GM19035 (cell line): ENCODE results near the gene POLR3A.
"Not testable (repeated sequence)": the region's sequence is repeated elsewhere in the genome, so short reads cannot be mapped to it uniquely, and the experiment has no call there.

Experiments used
- ATAC-seq: cut with Tn5 transposase; IDR thresholded peaks from one replicate; pipeline ENCODE4 v1.9.1; 2021; ENCODE audit not compliant: unreplicated experiment

Gene POLR3A

DNA sequence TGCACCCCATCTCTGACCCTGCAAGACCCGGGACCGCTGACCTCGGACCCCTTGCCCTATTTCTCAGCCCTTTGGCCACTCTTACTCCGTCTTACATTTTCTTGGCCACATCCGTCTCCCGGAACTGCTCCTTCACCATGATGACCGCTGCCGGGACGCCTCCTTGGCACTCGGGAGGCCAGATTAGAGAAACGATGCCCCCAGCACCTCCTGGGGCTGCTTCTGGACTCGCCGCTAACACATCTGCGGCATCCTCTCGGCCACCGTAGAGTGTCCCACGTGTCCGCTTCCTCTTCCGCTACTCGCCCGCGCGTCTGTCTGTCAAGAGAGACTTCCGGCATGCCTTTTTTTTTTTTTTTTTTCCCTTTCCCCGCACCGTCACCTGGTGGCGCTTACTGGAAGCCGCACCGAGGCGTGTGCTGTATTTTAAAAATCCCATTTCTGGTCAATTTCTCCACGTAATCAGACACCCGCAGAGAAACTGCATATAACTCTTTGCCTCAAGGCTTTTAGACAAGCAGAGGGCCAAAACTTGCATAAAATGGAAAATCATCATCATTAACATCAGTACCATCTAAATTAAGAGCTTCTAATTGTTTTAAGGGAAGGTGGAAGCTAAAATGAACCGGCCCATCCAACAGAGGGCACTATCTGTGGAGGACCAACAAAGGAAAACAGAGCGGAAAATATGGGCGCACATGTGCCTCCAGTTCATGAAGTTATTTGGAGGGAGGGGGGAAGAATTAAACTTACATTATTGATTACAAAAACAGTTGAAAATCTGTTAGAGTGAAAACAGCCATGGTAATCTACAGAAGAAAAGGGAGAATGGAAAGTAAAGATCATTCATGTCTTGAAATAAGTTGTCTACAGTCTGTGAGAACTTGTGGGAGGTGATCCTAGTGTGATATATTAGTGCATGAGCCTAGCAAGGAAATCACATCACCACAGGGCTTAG lies at the start of gene POLR3A:
POLR3A (minus strand) TSS at position 247 of the 958 bp plus-strand sequence; CDS start at position 139, 108 bp downstream.
- ATAC-seq = peak; percentile 52

DNA sequence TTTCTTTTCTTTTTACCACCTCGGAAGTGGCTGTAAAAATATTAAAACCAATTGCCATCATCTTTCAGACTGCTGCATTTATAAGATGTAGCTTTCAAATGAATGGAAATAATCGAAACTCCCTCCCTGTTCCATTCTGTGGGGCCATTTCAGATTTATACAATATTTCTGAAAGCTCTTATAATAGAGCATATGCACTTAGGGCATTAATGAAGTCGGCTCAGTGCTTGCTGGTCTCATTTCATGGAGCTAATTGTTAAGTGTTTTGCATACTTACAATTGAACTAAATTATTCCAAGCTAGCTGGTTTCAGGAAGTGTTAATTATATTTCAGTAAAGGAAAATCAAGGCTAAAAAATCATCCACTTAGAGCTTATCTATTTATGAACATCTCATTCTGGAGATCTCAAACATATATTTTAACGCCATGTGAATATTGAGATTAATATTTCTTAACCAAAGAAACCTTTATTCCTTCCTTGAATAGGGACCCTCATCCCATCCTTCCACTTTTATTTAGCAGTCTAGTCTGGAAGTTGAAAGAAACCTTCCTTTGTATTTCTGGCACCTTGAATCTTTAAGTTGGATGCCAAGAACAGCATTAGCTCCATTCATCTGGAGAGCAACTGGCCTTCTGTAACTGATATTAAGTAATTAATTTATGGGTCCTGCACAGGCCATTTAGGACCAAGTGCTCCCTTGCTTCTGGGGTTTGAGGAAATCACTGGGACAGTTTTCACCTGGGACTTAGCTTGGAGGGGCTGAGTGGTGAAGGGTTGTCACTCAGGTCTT lies 49.4 kb upstream of the POLR3A start:
- no peak for ATAC-seq

DNA sequence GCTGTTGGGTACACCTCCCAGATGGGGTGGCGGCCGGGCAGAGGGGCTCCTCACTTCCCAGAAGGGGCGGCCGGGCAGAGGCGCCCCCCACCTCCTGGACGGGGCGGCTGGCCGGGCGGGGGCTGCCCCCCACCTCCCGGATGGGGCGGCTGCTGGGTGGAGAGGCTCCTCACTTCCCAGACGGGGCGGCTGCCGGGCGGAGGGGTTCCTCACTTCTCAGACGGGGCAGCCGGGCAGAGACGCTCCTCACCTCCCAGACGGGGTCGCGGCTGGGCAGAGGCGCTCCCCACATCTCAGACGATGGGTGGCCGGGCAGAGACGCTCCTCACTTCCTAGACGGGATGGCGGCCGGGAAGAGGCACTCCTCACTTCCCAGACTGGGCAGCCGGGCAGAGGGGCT lies 46.5 kb upstream of the POLR3A start:
- ATAC-seq = not testable (repeated sequence)

DNA sequence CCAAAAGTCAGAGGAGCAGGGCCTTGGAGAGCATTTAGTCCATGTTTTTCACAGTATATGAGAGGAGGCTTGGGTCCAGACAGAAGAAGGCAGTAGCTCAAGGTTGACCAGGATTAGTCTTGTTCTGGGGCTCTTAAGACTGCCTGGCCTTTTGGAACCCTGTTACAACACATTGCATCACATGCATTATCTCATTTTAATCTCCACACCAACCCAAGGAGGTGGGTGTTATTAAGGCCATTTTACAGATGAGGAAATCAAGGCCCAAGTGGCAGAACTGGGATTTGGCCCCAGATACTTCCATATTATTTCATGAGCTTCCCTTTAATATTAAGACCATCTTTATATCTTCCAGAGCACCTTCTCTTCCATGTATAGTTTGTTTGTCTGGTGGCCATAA lies 43.2 kb upstream of the POLR3A start:
- ATAC-seq = no peak

DNA sequence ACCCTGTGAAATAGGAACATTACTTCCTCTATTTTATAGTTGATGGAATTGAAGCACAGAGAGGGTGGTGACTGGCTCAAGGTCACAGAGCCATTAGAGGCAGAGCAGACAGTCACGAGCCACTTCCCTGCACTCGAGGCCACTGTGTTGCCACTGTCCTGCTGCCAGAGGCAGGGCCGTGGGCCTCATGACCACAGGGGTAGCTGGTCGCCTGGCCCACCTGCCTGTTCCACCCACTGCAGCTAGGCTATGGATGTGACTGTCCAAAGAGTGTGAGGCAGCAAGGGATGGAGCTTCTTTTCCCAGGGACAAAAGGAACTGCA lies 42.5 kb upstream of the POLR3A start:
- ATAC-seq = no peak

DNA sequence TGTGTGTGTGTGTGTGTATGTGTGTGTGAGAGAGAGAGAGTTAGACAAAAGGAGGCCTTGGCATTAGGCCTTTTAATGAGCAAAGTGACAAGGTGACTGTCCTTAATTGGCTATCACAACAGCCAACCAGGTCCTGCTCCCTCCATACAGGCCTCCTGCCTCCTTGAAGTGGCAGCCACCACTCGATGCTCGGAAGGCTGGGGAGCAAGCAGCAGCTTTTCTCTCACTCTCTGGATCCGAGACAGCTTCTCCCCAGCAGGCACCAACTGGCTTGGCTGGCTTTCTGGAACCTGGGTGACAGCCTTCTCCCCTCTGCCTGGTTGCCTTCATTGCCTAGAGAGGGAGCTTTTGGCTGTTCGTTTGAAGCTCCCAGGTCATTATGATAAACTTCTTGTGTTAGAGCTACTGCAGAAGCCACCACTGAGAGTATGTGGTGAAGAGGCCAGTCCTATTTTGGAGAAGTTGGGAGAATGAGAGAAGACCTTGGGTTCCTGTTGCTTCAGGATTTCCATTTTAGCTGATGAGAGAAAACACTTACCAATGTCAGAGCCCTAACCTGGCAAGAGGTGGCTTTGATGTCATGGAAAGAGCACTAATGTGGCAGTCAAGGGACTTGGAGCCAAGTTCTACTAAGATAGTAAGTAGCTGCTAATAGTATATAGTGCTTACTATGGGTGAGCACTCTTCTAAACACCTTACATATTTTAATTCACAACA lies 42.0 kb upstream of the POLR3A start:
- ATAC-seq = no peak

DNA sequence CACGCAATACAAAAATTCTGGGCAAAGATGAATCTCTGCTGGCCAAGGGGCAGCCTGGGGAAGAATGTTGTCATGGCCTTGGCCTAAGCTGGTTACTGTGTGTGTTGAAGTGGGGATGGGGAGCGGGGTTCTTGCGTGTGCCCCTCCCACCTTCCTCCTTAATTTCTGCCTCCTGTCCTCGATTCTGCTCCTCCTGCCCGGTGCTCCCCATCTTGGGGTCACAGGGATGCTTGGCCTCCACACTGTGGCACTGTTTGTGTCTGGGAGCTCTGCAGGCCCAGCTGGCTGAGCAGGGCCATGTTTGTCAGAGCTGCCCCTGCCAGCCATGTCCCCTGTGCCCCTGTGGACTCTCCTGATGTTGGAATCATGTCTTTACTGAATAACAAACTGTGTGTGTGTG lies 41.4 kb upstream of the POLR3A start:
- ATAC-seq = no peak

DNA sequence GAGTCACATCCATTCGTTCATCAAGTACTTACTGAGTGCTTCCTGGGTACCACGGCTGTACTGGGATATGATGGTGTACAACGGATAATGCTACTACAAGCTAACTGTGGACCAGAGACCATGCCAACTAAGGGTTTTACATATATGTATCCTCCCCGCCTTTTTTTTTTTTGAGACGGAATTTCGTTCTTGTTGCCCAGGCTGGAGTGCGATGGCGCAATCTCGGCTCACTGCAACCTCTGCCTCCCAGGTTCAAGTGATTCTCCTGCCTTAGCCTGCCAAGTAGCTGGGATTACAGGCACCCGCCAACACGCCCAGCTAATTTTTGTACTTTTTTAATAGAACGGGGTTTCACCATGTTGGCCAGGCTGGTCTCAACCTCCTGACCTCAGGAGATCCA lies 40.7 kb upstream of the POLR3A start:
- not testable (repeated sequence) for ATAC-seq

DNA sequence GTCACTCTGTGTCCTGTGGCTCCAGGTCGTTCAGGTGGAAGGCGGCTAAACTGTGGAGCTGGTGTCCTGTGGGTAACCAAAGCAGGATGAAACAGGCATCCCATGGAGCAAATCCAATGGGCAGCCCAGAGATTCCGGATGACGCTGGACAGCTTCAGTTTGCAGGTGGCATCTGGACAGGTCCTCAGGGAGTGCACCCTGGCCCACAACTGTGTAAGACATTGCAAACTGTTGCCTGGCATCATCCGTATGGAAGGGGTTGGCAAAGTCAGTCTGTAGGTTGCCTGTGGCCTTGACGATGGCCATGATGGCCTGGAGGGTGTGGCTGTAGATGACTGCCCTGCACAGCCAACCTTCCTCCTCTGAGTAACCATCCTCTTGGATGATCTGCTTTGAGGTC lies 39.8 kb upstream of the POLR3A start:
- ATAC-seq = no peak

DNA sequence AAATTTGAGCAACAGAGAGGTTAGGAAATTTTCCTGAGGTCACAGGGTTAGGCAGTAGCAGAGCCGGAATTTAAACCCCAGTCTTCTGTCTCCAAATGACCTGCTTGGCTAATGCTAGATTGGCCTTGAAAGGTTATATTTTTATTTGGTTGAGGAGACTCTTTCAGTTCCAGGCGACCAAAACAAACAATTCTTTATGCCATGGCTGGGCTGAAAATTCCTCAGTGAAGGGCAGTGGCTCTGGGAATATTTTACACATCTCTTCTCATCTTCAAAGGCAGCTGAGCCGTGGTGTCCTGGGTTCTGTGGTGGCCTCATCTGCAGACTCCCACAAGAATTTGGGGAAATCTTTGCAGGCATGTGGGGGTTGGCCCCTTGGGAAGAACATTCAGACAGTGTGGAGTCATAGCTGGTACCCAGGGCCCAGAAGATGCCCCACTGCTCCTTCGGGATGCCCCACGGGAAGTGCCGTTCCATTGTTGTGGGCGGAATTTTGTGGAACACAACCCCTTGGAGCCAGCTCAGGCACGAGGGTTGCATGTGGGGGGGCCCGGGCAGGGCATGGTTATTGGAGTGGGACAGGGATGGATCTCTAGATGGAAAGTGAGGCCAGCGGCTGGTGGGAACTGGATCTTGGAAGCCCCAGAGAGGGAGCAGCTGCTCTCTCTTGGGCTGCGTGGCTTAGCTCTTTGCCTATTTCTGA lies 37.6 kb upstream of the POLR3A start:
- ATAC-seq = no peak

DNA sequence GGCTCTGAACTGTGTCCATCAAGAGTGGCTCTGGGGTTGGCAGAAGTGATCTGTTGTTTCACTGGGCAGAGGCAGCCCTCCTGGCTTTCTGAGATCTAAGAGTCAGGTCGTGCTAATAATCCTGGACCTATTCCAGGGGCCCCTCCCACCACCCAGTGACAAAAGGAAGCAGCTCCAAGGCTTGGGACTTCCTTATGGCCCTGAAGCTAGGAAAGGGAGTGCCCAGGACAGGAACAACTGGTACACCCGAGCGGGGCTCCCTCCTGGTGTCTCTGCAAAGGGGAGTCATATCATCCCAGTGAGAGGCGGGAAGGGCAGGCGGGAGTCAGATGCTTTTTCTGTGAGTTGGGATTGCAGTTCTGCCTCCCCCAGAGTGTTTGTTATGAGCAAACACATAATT lies 36.7 kb upstream of the POLR3A start:
- no peak for ATAC-seq

DNA sequence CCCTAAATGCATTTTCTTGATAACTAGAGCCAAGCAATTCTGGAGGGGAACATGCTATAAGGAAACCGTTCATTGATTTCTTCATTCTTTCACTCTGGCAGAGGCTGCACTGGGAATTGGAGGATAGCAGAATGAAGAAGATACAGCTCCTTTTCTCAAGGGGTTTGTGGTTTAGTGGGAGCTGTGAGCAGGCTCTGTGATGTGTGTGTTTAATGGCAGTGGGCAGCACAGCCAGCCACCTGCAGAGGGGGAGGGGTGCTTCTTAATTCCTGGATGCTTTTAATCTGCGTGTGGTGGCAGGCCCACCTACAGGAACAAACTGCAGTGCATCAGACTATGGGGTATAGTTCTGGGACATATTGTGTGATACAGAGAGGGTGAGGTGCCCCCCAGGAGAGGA lies 36.3 kb upstream of the POLR3A start:
- no peak for ATAC-seq

DNA sequence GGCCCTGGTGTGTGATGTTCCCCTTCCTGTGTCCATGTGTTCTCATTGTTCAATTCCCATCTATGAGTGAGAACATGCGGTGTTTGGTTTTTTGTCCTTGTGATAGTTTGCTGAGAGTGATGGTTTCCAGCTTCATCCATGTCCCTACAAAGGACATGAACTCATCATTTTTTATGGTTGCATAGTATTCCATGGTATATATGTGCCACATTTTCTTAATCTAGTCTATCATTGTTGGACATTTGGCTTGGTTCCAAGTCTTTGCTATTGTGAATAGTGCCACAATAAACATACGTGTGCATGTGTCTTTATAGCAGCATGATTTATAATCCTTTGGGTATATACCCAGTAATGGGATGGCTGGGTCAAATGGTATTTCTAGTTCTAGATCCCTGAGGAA lies 35.6 kb upstream of the POLR3A start:
- not testable (repeated sequence) for ATAC-seq

DNA sequence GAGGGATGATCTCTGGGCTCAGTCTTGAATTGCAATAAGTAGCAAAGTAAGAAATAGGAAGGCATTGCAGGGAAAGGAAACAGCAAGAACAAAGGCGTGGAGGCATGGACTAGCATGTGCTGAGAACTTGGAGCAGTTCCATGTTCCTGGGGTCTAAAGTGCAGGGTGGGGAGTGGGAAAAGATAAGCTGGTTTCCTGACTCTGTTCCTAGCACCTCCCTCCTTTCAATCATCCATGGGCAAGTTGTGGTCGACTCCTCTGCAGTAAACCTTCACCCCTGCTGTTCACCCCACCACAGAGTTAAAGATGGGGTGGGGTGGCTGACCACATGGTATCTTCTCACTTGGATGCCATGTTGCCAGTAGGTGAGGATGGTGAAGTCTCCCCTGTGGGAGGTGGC lies 33.9 kb upstream of the POLR3A start:
- ATAC-seq = no peak

DNA sequence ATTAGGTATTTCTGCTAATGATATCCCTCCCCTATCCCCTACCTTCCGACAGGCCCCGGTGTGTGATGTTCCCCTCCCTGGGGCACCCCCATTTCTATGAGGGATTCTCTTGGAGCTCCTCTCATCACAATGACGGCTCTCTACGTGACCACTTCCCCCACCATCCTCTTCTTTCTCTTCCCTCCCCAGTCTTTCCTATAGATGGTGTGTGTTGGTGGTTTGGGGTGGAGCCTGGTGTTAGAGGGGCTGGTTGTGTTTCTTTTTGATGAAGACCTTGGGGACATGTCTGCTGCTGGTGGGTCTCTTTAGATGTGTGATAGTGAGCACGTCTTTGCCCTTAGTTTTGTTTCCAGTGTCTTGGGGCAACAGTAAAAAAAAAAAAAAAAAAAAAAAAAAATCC lies 33.0 kb upstream of the POLR3A start:
- ATAC-seq = no peak

DNA sequence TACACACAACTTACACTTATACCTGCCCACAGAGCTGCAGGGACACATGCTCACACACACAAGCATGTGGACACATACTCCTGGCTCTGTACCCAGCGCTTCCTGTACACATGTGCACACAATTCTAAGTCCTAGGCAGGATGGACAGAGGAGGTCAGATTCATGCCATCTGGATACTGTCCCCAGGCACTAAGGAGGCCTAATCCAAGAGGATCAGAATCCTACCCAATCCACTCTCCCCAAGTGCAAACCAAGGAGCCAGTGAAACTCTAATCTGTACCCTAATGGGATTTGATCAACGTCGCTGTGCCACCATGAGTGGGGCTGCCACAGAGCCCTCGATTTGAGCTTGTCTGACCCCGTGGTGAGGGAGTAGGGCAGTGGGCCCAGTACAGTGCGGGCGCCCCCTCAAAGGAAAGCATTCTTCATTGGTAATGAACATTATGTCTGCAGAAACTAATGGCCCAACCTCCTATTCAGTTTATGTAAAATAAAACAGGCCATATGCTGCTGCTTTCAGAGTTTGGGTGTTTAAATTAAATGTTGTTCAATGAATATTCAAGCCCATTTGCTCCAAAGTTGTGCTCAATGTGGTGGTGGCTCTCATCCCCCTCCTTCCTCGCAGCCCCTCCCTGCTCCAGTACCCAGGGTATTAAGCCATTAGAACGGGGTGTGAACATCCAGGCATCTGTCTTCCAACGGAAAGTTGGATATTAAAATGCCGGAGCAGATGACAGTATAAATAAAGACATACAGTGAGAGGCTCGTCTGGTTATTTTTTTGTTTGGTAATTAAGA lies 30.8 kb upstream of the POLR3A start:
- ATAC-seq = no peak

DNA sequence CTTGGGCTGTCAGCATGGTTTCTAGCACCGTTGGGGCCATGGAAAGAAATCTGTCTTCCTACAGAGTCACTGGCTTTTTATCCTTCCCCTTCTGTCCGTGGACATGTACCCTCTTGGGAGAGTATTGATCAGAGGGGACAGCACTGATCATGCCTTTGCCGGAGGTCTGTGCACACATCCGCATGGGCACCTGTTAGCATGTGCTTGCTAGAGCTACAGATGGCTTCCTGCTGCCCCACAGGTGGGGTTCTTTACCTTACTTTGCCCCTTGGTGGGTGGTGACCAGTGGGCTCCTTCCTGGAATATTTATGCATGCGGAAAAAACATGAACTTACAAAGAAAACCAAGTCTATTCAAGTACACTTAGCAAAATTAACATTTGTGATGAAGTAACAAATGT lies 29.2 kb upstream of the POLR3A start:
- no peak for ATAC-seq

DNA sequence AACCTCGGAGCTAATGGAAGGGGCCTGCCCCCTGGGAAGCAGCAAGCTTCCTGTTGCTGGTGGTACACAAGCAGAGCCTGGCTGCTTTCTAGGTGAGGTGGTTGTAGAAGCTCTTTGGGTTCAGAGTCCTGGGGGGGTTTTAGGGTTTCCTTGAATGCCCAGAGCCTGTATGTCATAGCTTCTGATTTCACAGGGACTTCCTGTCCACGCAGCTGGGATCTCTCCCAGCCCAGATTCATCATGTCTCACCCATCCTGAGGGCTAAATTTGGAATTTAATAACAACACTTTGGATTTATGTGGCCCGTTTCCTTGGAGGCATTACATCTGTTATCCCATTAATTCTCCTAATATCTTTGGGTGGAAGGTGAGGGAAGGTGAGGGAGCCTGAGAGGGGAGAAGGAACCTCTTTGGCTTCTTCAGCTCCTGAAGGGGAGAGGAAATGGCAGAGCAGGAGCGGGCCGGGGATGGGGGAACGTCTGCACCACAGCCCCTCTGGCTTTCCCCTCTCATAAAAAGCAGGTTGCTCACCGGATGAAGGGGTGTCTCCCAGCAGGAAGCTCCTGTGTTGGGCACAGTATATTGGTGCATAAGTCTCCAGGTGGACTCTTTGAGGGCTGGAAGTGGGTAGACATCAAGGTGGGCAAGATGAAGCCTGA lies 24.0 kb upstream of the POLR3A start:
- no peak for ATAC-seq

DNA sequence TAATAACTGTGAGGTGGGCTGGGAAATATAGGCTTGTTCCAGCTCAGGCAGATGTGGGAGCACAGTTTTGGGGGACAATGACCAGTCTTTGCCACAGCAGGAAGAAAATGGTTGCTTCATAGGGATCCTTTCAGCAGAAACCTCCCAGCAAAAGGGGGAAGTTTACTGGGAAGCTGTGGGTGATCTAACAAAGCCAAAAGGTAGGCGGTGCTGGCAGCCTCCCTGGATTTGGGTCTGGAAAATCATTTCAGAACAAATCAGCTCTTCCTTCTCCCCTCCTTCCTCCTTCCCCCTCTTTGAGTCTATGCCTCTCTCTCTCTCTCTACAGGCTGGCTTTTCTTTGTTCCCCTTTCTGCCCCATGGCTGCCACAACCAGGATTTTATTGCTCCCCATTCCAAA lies 20.5 kb upstream of the POLR3A start:
- ATAC-seq = no peak
